SJCRH30 (cell line): ENCODE results near the gene PRSS35. TPM values are rescaled to one million over a fixed set of nuclear protein-coding genes. Genes with fewer than 3 reads are reported as not detected.
"Not testable (repeated sequence)": the region's sequence is repeated elsewhere in the genome, so short reads cannot be mapped to it uniquely, and the experiment has no call there.

Experiments used
- DNase-seq, 2 experiments: peaks; one replicate each; pipeline ENCODE4 v3.0.0-alpha.2; 2015 to 2020
- H3K27ac ChIP-seq: fragments of 250-450 bp; sonication (Bioruptor Pico); 2 replicates; pipeline ENCODE4 v1.5.1; 2020; ENCODE audit warnings: mild to moderate bottlenecking, moderate library complexity
- H3K27me3 ChIP-seq: fragments of 250-450 bp; sonication (Bioruptor Pico); 2 replicates; pipeline ENCODE4 v1.5.1; 2020; ENCODE audit warnings: mild to moderate bottlenecking, moderate library complexity
- H3K36me3 ChIP-seq: fragments of 250-450 bp; sonication (Bioruptor Pico); 2 replicates; pipeline ENCODE4 v1.5.1; 2020; ENCODE audit warnings: mild to moderate bottlenecking, moderate library complexity
- H3K4me1 ChIP-seq: fragments of 250-450 bp; sonication (Bioruptor Pico); 2 replicates; pipeline ENCODE4 v1.5.1; 2020; ENCODE audit warnings: mild to moderate bottlenecking, moderate library complexity
- H3K4me3 ChIP-seq: fragments of 250-450 bp; sonication (Bioruptor Pico); 2 replicates; pipeline ENCODE4 v1.5.1; 2020; ENCODE audit warnings: mild to moderate bottlenecking, moderate library complexity
- H3K9me3 ChIP-seq: fragments of 250-450 bp; sonication (Bioruptor Pico); replicated peaks from 2 replicates; pipeline ENCODE4 v1.5.1; 2020; ENCODE audit warnings: mild to moderate bottlenecking, moderate library complexity
- total RNA-seq: library from RNA; depleted of rRNA; stranded (reverse); fragments of >200 nt; shearing (Covaris generic); gene quantifications from 2 replicates; pipeline ENCODE4 v1.2.3, GENCODE V29; 2014; rRNA removed

PRSS35 gene
- total RNA-seq, 1 experiment from 2014 or later, result not detected

DNA sequence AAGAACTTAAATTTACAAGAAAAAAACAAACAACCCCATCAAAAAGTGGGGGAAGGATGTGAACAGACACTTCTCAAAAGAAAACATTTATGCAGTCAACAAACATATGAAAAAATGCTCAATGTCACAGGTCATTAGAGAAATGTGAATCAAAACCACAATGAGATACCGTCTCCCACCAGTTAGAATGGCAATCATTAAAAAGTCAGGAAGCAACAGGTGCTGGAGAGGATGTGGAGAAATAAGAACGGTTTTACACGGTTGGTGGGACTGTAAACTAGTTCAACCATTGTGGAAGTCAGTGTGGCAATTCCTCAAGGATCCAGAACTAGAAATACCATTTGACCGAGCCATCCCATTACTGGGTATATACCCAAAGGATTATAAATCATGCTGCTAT is 39.4 kb downstream of the PRSS35 start:
- DNase-seq, H3K27me3 ChIP-seq, H3K9me3 ChIP-seq: not testable (repeated sequence)

DNA sequence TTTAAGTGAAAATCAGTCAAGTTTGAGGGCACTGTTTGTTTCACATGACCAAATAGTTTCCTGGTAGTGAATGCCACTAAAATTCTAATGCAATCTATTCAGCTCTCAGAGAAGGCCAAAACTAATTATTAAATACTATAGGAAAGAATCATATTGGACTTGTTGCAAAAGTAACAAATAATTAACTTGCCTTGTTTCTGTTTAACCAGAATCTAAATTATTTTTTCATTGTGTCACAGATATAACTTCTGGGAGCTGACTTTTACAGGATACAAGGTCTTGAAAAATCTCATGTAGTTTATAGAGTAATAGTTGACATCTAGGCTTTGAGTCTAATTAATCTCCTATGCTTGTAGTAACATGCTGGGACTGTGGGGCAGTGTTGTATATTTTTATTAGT is 44.5 kb downstream of the PRSS35 start:
- no peak overlapping the region for H3K27ac ChIP-seq
- H3K9me3 ChIP-seq, result no peaks in the 10 kb centered on the region
- no peaks in the 10 kb centered on the region; the same call in 1 of the 2 replicates for H3K27me3 ChIP-seq
- no peaks in the 10 kb centered on the region for H3K4me1 ChIP-seq
- H3K4me3 ChIP-seq, result no peak overlapping the region
- no peak for DNase-seq
- no peaks in the 10 kb centered on the region for H3K36me3 ChIP-seq

More for the DNA sequence above, 39.4 kb downstream of the PRSS35 start:
- not testable (repeated sequence) for H3K4me3 ChIP-seq, H3K27ac ChIP-seq, H3K4me1 ChIP-seq, H3K36me3 ChIP-seq

DNA sequence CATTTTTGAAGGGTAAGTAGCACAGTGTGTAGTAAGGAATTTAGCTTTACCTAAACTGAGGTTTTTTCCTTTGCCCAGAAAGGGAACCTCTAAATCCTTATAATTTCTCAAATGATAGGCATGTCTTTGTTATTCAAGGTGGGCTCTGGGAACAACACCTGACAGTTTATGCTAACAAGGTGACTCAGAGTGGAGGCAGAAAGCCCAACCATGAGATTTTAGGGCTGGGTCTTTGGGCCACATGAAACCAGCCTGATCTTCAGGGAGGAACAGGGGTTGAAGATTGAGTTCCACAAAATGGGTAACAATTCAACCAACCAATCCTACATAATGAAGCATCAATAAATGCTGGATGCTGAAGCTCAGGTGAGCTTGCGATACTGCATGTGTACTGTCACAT is 46.6 kb downstream of the PRSS35 start:
- H3K4me1 ChIP-seq, result no peaks in the 10 kb centered on the region
- H3K27ac ChIP-seq, result no peak overlapping the region
- no peaks in the 10 kb centered on the region; the same call in 1 of the 2 replicates for H3K27me3 ChIP-seq
- DNase-seq, result no peak
- H3K36me3 ChIP-seq, result no peaks in the 10 kb centered on the region
- no peaks in the 10 kb centered on the region for H3K9me3 ChIP-seq
- H3K4me3 ChIP-seq, result no peak overlapping the region

DNA sequence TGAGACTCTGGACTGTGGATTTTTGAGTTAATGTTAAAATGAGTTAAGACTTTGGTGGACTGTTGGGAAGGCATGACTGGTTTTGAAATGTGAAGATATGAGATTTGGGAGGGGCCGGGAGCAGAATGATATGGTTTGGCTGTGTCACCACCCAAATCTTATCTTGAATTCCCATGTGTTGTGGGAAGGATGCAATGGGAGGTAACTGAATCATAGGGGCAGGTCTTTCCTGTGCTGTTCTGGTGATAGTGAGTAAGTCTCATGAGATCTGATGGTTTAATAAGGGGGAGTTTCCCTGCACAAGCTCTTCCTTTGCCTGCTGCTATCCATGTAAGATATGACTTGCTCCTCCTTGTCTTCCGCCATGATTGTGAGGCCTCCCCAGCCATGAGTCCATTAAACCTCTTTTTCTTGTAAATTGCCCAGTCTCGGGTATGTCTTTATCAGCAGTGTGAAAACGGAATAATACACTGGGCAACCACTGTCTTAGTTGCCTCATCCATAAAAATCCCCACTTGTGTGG is 59.4 kb downstream of the PRSS35 start:
- not testable (repeated sequence) for DNase-seq, H3K27ac ChIP-seq, H3K9me3 ChIP-seq, H3K36me3 ChIP-seq, H3K4me3 ChIP-seq, H3K4me1 ChIP-seq, H3K27me3 ChIP-seq

DNA sequence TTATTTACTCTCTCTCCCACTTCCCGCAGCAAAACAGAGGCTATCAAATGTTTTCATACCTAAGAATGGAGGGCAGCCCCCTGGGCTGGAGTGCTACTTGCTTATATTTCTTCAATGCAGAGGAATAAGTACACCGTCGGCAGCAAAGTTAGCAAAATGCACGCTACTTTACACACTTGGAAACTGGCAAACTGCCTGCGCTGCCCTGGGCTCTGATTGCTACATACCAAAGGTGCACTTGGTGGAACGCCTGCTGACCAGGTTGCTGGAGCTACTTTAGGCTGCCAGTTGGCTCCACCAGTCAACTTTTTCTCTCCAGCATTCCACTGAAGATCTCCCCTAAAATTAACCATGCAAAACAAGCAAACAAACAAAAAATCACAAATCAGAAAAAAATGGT is 62.4 kb downstream of the PRSS35 start:
- no peak overlapping the region for H3K27ac ChIP-seq
- no peaks in the 10 kb centered on the region for H3K9me3 ChIP-seq
- no peak for DNase-seq
- H3K4me1 ChIP-seq, result no peaks in the 10 kb centered on the region
- H3K36me3 ChIP-seq, result no peaks in the 10 kb centered on the region
- no peaks in the 10 kb centered on the region for H3K27me3 ChIP-seq
- H3K4me3 ChIP-seq, result no peak overlapping the region

Other genes with a start within 250 kb of the PRSS35 start
- gene ME1, start 81.5 kb upstream of the PRSS35 start, total RNA-seq, result not detected in 2 replicates
- gene SNAP91, start 196.6 kb downstream of the PRSS35 start, total RNA-seq, result not detected in 2 replicates